ENCODE results near the gene SH2D4B. TPM values are rescaled to one million over a fixed set of nuclear protein-coding genes. Genes with fewer than 3 reads are reported as not detected.

The SH2D4B gene
- total RNA-seq, 1 experiment from 2014 or later, result 0.22 TPM

DNA sequence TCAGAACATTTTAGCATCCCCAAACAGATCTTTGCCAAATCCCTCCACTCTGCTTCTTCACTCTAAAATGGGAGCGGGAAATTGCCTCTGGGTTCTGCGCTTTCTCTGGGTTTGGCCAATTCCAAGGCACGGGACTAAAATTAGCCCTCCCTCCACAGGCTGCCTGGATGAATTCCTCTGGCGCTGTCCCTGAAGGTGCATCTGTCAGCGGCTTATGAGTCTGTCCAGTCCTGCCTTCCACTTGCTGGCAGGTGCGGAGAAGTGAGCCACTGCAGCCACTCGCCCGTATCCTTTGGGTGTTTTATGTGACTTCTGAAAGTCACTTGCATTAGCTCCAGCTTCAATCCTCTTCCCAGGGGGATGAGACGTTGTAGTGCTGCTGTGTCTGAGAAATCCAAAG is 121.6 kb downstream of the SH2D4B start:
- TF ChIP-seq YY1 (IDR thresholded peaks at IDR 0.05; ENCODE audit: extremely low read depth, insufficient replicate concordance, low read depth, low read length), result no peak
- no peak for TF ChIP-seq SIN3A (IDR thresholded peaks at IDR 0.05; ENCODE audit: low read depth)
- no peak for TF ChIP-seq POLR2A (IDR thresholded peaks at IDR 0.05; ENCODE audit: borderline replicate concordance, extremely low read depth, insufficient read depth, insufficient read length)
- TF ChIP-seq, protein P1, sequence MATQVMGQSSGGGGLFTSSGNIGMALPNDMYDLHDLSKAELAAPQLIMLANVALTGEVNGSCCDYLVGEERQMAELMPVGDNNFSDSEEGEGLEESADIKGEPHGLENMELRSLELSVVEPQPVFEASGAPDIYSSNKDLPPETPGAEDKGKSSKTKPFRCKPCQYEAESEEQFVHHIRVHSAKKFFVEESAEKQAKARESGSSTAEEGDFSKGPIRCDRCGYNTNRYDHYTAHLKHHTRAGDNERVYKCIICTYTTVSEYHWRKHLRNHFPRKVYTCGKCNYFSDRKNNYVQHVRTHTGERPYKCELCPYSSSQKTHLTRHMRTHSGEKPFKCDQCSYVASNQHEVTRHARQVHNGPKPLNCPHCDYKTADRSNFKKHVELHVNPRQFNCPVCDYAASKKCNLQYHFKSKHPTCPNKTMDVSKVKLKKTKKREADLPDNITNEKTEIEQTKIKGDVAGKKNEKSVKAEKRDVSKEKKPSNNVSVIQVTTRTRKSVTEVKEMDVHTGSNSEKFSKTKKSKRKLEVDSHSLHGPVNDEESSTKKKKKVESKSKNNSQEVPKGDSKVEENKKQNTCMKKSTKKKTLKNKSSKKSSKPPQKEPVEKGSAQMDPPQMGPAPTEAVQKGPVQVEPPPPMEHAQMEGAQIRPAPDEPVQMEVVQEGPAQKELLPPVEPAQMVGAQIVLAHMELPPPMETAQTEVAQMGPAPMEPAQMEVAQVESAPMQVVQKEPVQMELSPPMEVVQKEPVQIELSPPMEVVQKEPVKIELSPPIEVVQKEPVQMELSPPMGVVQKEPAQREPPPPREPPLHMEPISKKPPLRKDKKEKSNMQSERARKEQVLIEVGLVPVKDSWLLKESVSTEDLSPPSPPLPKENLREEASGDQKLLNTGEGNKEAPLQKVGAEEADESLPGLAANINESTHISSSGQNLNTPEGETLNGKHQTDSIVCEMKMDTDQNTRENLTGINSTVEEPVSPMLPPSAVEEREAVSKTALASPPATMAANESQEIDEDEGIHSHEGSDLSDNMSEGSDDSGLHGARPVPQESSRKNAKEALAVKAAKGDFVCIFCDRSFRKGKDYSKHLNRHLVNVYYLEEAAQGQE (IDR thresholded peaks at IDR 0.05; ENCODE audit: low read depth), result no peak
- TF ChIP-seq, protein P2, sequence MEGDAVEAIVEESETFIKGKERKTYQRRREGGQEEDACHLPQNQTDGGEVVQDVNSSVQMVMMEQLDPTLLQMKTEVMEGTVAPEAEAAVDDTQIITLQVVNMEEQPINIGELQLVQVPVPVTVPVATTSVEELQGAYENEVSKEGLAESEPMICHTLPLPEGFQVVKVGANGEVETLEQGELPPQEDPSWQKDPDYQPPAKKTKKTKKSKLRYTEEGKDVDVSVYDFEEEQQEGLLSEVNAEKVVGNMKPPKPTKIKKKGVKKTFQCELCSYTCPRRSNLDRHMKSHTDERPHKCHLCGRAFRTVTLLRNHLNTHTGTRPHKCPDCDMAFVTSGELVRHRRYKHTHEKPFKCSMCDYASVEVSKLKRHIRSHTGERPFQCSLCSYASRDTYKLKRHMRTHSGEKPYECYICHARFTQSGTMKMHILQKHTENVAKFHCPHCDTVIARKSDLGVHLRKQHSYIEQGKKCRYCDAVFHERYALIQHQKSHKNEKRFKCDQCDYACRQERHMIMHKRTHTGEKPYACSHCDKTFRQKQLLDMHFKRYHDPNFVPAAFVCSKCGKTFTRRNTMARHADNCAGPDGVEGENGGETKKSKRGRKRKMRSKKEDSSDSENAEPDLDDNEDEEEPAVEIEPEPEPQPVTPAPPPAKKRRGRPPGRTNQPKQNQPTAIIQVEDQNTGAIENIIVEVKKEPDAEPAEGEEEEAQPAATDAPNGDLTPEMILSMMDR (IDR thresholded peaks at IDR 0.05 in 2 of 3, conservative IDR thresholded peaks at IDR 0.05 in 1 of 3; ENCODE audit: borderline replicate concordance in 1 of 3, insufficient read depth in 1 of 3, low read depth in 2 of 3, low read length in 2 of 3), result no peak
- no peak for TF ChIP-seq ELF1 (IDR thresholded peaks at IDR 0.05; ENCODE audit: borderline replicate concordance, low read depth)
- no peak for TF ChIP-seq JUND (IDR thresholded peaks at IDR 0.05)
- TF ChIP-seq, protein P3, sequence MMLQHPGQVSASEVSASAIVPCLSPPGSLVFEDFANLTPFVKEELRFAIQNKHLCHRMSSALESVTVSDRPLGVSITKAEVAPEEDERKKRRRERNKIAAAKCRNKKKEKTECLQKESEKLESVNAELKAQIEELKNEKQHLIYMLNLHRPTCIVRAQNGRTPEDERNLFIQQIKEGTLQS (IDR thresholded peaks at IDR 0.05), result no peak
- TF ChIP-seq POLR2AphosphoS5 (IDR thresholded peaks at IDR 0.05; ENCODE audit: low read depth, low read length), result no peak
- TF ChIP-seq EZH2phosphoT487 (IDR thresholded peaks at IDR 0.05; ENCODE audit: borderline replicate concordance), result no peak
- no peak for TF ChIP-seq ZNF274 (IDR thresholded peaks at IDR 0.05; ENCODE audit: low read depth, low read length)
- no peak for TF ChIP-seq RAD21 (IDR thresholded peaks at IDR 0.05; ENCODE audit: low read depth)
- no peak for TF ChIP-seq EGR1 (IDR thresholded peaks at IDR 0.05; ENCODE audit: low read depth)
- TF ChIP-seq, protein P4, sequence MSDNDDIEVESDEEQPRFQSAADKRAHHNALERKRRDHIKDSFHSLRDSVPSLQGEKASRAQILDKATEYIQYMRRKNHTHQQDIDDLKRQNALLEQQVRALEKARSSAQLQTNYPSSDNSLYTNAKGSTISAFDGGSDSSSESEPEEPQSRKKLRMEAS (IDR thresholded peaks at IDR 0.05), result no peak
- no peak for TF ChIP-seq EZH2 (IDR thresholded peaks at IDR 0.05)
- TF ChIP-seq SP1 (IDR thresholded peaks at IDR 0.05; ENCODE audit: low read depth), result no peak
- DNase-seq (ENCODE audit: low read depth, low spot score) (no peak), ATAC-seq (no peak)
- Histone ChIP-seq H2AFZ (ENCODE audit: low read depth, low read length, poor library complexity, severe bottlenecking) (no peak overlapping the region), H3K9me3 (ENCODE audit: control insufficient read depth in 1 of 2, insufficient read depth in 1 of 2, low read depth in 1 of 2, low read length in 2 of 2) (peaks cover 7 to 27% of the 10 kb centered on the region in 2 experiments; a peak in 3 of 4 replicates), H3K9me2 (ENCODE audit: insufficient read depth) (no peaks in the 10 kb centered on the region), H3K4me1 (ENCODE audit: control insufficient read depth in 1 of 2, insufficient read depth in 2 of 2, low read length in 2 of 2) (peaks cover 3 to 12% of the 10 kb centered on the region in 2 experiments; a peak in 2 of 4 replicates), H3K79me2 (ENCODE audit: insufficient read depth, low read length) (no peaks in the 10 kb centered on the region), H3K27ac (ENCODE audit: low read depth, low read length) (no peak overlapping the region), H3K4me2 (ENCODE audit: low read length) (no peak overlapping the region), H3K36me3 (ENCODE audit: control insufficient read depth in 1 of 2, insufficient read depth in 2 of 2, low read length in 2 of 2) (no peaks in the 10 kb centered on the region), H3K4me3 (replicated peaks in 1 of 2; ENCODE audit: low read depth in 1 of 2, low read length in 2 of 2) (no peak overlapping the region), H3K27me3 (ENCODE audit: insufficient read depth, low read length) (no peaks in the 10 kb centered on the region), H3K9ac (ENCODE audit: low read length) (no peak overlapping the region), H4K20me1 (ENCODE audit: insufficient read depth) (no peaks in the 10 kb centered on the region)
- BruUV-seq (replicated peaks), result no TSS peak
- RAD21 ChIA-PET (ENCODE audit: low non-redundant PET in 1 of 2, low total read pairs in 2 of 2, uncharacterized antibody in 2 of 2, unreplicated experiment in 2 of 2), result no interaction called here
- CTCF ChIA-PET, result no interaction called here
- POLR2A ChIA-PET, result no interaction called here
- intact Hi-C loops (cut with micrococcal nuclease), result no loop called here
